ENCODE data around the gene ABLIM1. TPM values are rescaled to one million over a fixed set of nuclear protein-coding genes. Genes with fewer than 3 reads are reported as not detected.

ABLIM1 gene
- polyA plus RNA-seq, 3 donors, result 0.33 to 0.91 (median 0.57) TPM

DNA sequence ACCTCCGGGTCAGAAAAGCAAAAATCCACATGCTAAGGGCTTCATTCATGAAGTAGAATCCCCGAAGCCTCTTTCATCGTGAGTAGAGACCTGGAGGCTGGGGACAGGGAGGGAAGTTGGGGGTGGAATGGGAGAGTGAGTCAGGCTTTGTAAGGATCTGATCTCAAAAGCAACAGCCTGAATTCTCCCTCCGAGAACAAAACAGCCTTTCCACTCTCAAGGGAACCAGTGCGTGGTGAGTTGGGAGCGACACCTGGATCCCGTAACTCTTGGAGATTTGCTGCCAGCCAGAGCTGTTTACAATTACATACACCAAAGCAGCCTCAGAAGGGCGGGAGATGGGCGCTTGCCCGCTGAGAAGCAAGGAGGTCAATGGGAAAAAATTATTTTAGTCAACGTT is 264.6 kb downstream of the ABLIM1 start:
- Histone ChIP-seq H3K4me3 (replicated peaks in 1 of 3; ENCODE audit: low read depth in 2 of 3, low read length in 3 of 3) (no peak overlapping the region), H2AFZ (ENCODE audit: insufficient read depth, low read depth, low read length, poor library complexity, severe bottlenecking) (no peak overlapping the region), H3K4me2 (replicated peaks; ENCODE audit: extremely low read depth, low read length, poor library complexity, severe bottlenecking) (no peak overlapping the region), H3K9me3 (replicated peaks in 1 of 2; ENCODE audit: control insufficient read depth in 1 of 2, insufficient read depth in 1 of 2, low read length in 2 of 2) (no peaks in the 10 kb centered on the region), H4K20me1 (ENCODE audit: insufficient read depth, low read length) (no peaks in the 10 kb centered on the region), H3K36me3 (replicated peaks in 1 of 2; ENCODE audit: control insufficient read depth in 1 of 2, insufficient read depth in 2 of 2, low read length in 2 of 2) (no peaks in the 10 kb centered on the region), H3K4me1 (ENCODE audit: control insufficient read depth in 1 of 2, insufficient read depth in 2 of 2, low read length in 2 of 2) (no peaks in the 10 kb centered on the region), H3K27me3 (ENCODE audit: control insufficient read depth in 2 of 2, insufficient read depth in 2 of 2, low read length in 2 of 2) (no peaks in the 10 kb centered on the region), H3K79me2 (ENCODE audit: insufficient read depth, low read length) (no peaks in the 10 kb centered on the region), H3K27ac (ENCODE audit: low read depth in 1 of 2, low read length in 2 of 2) (no peak overlapping the region), H3K9ac (ENCODE audit: insufficient read depth, low read length, poor library complexity, severe bottlenecking) (no peak overlapping the region)
- Mint-ChIP-seq H3K27ac (no peak overlapping the region), H3K4me1 (no peaks in the 10 kb centered on the region), H3K9me3 (no peaks in the 10 kb centered on the region), H3K4me3 (no peak overlapping the region), H3K27me3 (ENCODE audit: low read depth in 3 of 3) (peaks cover 5 to 11% (median 8%) of the 10 kb centered on the region in 3 donors), H3K36me3 (no peaks in the 10 kb centered on the region)
- intact Hi-C loops (cut with micrococcal nuclease), result no loop called here
- no CpG with 5 or more reads among the region's 11 CpGs for WGBS (ENCODE audit: insufficient coverage)
- TF ChIP-seq, protein P1, sequence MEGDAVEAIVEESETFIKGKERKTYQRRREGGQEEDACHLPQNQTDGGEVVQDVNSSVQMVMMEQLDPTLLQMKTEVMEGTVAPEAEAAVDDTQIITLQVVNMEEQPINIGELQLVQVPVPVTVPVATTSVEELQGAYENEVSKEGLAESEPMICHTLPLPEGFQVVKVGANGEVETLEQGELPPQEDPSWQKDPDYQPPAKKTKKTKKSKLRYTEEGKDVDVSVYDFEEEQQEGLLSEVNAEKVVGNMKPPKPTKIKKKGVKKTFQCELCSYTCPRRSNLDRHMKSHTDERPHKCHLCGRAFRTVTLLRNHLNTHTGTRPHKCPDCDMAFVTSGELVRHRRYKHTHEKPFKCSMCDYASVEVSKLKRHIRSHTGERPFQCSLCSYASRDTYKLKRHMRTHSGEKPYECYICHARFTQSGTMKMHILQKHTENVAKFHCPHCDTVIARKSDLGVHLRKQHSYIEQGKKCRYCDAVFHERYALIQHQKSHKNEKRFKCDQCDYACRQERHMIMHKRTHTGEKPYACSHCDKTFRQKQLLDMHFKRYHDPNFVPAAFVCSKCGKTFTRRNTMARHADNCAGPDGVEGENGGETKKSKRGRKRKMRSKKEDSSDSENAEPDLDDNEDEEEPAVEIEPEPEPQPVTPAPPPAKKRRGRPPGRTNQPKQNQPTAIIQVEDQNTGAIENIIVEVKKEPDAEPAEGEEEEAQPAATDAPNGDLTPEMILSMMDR (IDR thresholded peaks at IDR 0.05), result no peak
- no peak for DNase-seq

DNA sequence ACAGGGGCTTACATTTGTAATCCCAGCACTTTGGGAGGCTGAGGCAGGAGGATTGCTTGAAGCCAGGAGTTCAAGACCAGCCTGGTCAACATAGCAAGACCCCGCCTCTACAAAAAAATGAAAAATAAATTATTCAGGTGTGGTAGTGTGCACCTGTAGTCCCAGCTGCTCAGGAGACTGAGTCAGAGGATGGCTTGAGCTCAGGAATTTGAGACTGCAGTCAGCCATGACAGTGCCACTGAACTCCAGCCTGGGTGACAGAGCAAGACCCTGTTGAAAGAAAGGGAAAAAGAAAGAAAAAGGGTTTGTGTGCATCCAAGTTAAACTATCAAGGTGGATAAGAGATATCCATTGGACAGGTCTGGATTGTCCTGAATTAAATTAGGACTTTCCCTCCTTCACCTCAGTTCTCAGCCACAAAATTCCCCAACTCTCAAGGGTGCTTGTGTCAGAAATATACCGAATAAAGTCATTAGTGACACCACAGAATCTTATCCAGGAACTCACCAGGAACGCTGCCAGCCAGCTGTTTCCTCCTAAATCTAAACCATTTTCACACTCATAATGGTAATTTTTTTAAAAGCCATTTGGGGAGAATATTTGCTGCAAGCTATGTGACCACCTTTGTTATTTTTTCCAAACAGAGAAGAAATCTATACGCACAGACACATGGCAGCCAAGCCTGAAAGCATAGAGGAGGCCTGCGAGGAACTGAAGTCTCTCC is 265.8 kb downstream of the ABLIM1 start:
- H3K9me3 Mint-ChIP-seq, result no peaks in the 10 kb centered on the region
- H3K4me1 ChIP-seq (ENCODE audit: control insufficient read depth in 1 of 2, insufficient read depth in 2 of 2, low read length in 2 of 2), result no peaks in the 10 kb centered on the region
- H3K79me2 ChIP-seq (ENCODE audit: insufficient read depth, low read length), result no peaks in the 10 kb centered on the region
- WGBS (ENCODE audit: insufficient coverage), result 20% methylated on average over 1 of the region's 5 CpGs
- H3K36me3 Mint-ChIP-seq, result no peaks in the 10 kb centered on the region
- no peak for DNase-seq
- H4K20me1 ChIP-seq (ENCODE audit: insufficient read depth, low read length), result no peaks in the 10 kb centered on the region
- no peak overlapping the region for H3K4me2 ChIP-seq (replicated peaks; ENCODE audit: extremely low read depth, low read length, poor library complexity, severe bottlenecking)
- H3K9ac ChIP-seq (ENCODE audit: insufficient read depth, low read length, poor library complexity, severe bottlenecking), result no peak overlapping the region
- no peak overlapping the region for H3K27ac ChIP-seq (ENCODE audit: low read depth in 1 of 2, low read length in 2 of 2)
- no peak overlapping the region for H3K4me3 ChIP-seq (replicated peaks in 1 of 3; ENCODE audit: low read depth in 2 of 3, low read length in 3 of 3)
- TF ChIP-seq, protein P1 (IDR thresholded peaks at IDR 0.05), result no peak
- no peaks in the 10 kb centered on the region for H3K27me3 ChIP-seq (ENCODE audit: control insufficient read depth in 2 of 2, insufficient read depth in 2 of 2, low read length in 2 of 2)
- H3K27me3 Mint-ChIP-seq (ENCODE audit: low read depth in 3 of 3), result peaks cover 7 to 13% (median 9%) of the 10 kb centered on the region in 3 donors
- H3K4me1 Mint-ChIP-seq, result no peaks in the 10 kb centered on the region
- H2AFZ ChIP-seq (ENCODE audit: insufficient read depth, low read depth, low read length, poor library complexity, severe bottlenecking), result no peak overlapping the region
- no peak overlapping the region for H3K4me3 Mint-ChIP-seq
- intact Hi-C loops (cut with micrococcal nuclease), result no loop called here
- no peaks in the 10 kb centered on the region for H3K36me3 ChIP-seq (replicated peaks in 1 of 2; ENCODE audit: control insufficient read depth in 1 of 2, insufficient read depth in 2 of 2, low read length in 2 of 2)
- H3K9me3 ChIP-seq (replicated peaks in 1 of 2; ENCODE audit: control insufficient read depth in 1 of 2, insufficient read depth in 1 of 2, low read length in 2 of 2), result no peaks in the 10 kb centered on the region
- H3K27ac Mint-ChIP-seq, result no peak overlapping the region

All from CD14-positive monocyte (primary cell).